ENCODE results near the gene HYOU1. TPM values are rescaled to one million over a fixed set of nuclear protein-coding genes. Genes with fewer than 3 reads are reported as not detected.

HYOU1 gene
- total and polyA plus RNA-seq, 2 donors: 35.5 to 65.6 TPM

Other genes with a start within 250 kb of the HYOU1 start
- 0.57 TPM for gene CXCR5, start 173.3 kb downstream of the HYOU1 start, total RNA-seq
- 1.3 TPM for gene CXCR5, start 173.3 kb downstream of the HYOU1 start, polyA plus RNA-seq
- gene BCL9L, start 131.3 kb downstream of the HYOU1 start, total RNA-seq: 5.1 TPM
- gene BCL9L, start 131.3 kb downstream of the HYOU1 start, polyA plus RNA-seq: 14.0 TPM
- gene UPK2, start 100.9 kb downstream of the HYOU1 start, total RNA-seq: 0.05 TPM
- gene UPK2, start 100.9 kb downstream of the HYOU1 start, polyA plus RNA-seq: 2.9 TPM
- gene FOXR1, start 85.4 kb downstream of the HYOU1 start, total RNA-seq: 0.19 TPM
- not detected for gene FOXR1, start 85.4 kb downstream of the HYOU1 start, polyA plus RNA-seq
- 15.5 TPM for gene CENATAC, start 59.1 kb downstream of the HYOU1 start, total RNA-seq
- gene CENATAC, start 59.1 kb downstream of the HYOU1 start, polyA plus RNA-seq: 79.1 TPM
- 2,320 TPM for gene RPS25, start 38.9 kb downstream of the HYOU1 start, total RNA-seq
- gene RPS25, start 38.9 kb downstream of the HYOU1 start, polyA plus RNA-seq: 4,489 TPM
- gene TRAPPC4, start 38.4 kb downstream of the HYOU1 start, total RNA-seq: 75.9 TPM
- 60.4 TPM for gene TRAPPC4, start 38.4 kb downstream of the HYOU1 start, polyA plus RNA-seq
- 8.5 TPM for gene SLC37A4, start 26.3 kb downstream of the HYOU1 start, total RNA-seq
- gene SLC37A4, start 26.3 kb downstream of the HYOU1 start, polyA plus RNA-seq: 9.5 TPM
- 29.6 TPM for gene VPS11, start 10.6 kb upstream of the HYOU1 start, total RNA-seq
- 51.4 TPM for gene VPS11, start 10.6 kb upstream of the HYOU1 start, polyA plus RNA-seq
- 5.4 TPM for gene HMBS, start 27.7 kb upstream of the HYOU1 start, total RNA-seq
- 15.5 TPM for gene HMBS, start 27.7 kb upstream of the HYOU1 start, polyA plus RNA-seq
- gene DPAGT1, start 44.6 kb upstream of the HYOU1 start, total RNA-seq: 9.6 TPM
- gene DPAGT1, start 44.6 kb upstream of the HYOU1 start, polyA plus RNA-seq: 22.4 TPM
- gene C2CD2L, start 50.1 kb upstream of the HYOU1 start, total RNA-seq: 4.7 TPM
- 11.1 TPM for gene C2CD2L, start 50.1 kb upstream of the HYOU1 start, polyA plus RNA-seq
- gene HINFP, start 64.4 kb upstream of the HYOU1 start, total RNA-seq: 19.5 TPM
- 24.0 TPM for gene HINFP, start 64.4 kb upstream of the HYOU1 start, polyA plus RNA-seq
- 0.28 TPM for gene ABCG4, start 91.8 kb upstream of the HYOU1 start, total RNA-seq
- 2.8 TPM for gene ABCG4, start 91.8 kb upstream of the HYOU1 start, polyA plus RNA-seq
- 5.1 TPM for gene NLRX1, start 111.5 kb upstream of the HYOU1 start, total RNA-seq
- 6.5 TPM for gene NLRX1, start 111.5 kb upstream of the HYOU1 start, polyA plus RNA-seq
- gene NHERF4, start 128.3 kb upstream of the HYOU1 start, total RNA-seq: not detected
- gene NHERF4, start 128.3 kb upstream of the HYOU1 start, polyA plus RNA-seq: 0.07 TPM
- 9.2 TPM for gene CBL, start 149.1 kb upstream of the HYOU1 start, total RNA-seq
- 21.9 TPM for gene CBL, start 149.1 kb upstream of the HYOU1 start, polyA plus RNA-seq

Data from thymus (tissue), 2 donors.